Lower leg skin (tissue), 4 donors: Measurements from ENCODE around the gene DISC1. TPM values are rescaled to one million over a fixed set of nuclear protein-coding genes. Genes with fewer than 3 reads are reported as not detected.
"Not testable (repeated sequence)": the region's sequence is repeated elsewhere in the genome, so short reads cannot be mapped to it uniquely, and the experiment has no call there.

Source experiments
- DNase-seq, 2 donors: peaks; one replicate each; pipeline ENCODE4 v3.0.0-alpha.2; 2019; ENCODE audit warnings: low spot score in 2 of 2
- H3K4me3 ChIP-seq: fragments of 200-600 bp; sonication (generic); 2 replicates; pipeline ENCODE4 v1.5.1; 2017; ENCODE audit warnings: mild to moderate bottlenecking, low read depth; ENCODE audit not compliant: poor library complexity, severe bottlenecking
- CTCF ChIP-seq, 3 donors: fragments of 450-650 bp; IDR thresholded peaks; one replicate each; pipeline ENCODE4 v1.5.1; 2016; ENCODE audit warnings: antibody characterized with exemption in 3 of 3, mild to moderate bottlenecking in 3 of 3, moderate library complexity in 2 of 3
- POLR2A ChIP-seq, 2 donors: fragments of 450-650 bp; IDR thresholded peaks; one replicate each; pipeline ENCODE4 v1.6.1; 2016 to 2017; ENCODE audit warnings: antibody characterized with exemption in 2 of 2, mild to moderate bottlenecking in 1 of 2, moderate library complexity in 1 of 2
- WGBS, 2 donors: methylation state at CpG; one replicate each; pipeline ENCODE4 v1.1.5; 2018; 5-methylcytosine and 5-hydroxymethylcytosine counted together
- intact Hi-C: fragments of 100-400 bp; cut with DNase I; formaldehyde crosslinking; loops from one replicate; pipeline ENCODE4 v1.15.0; 2023; ENCODE audit warnings: low total_unique reads
- total RNA-seq, 4 donors: library from RNA; depleted of rRNA; stranded (reverse); fragments of >200 nt; gene quantifications; one replicate each; pipeline ENCODE4 v1.1.0, GENCODE V29; 2016

DISC1 gene
- total RNA-seq, 4 donors from 2014 or later, result 1.6 to 7.4 (median 3.5) TPM

- WGBS, 2 donors, result 70 to 78% methylated on average over 6 of the region's 6 CpGs
- intact Hi-C loops, result no loop called here
- no peak overlapping the region for H3K4me3 ChIP-seq
- TF ChIP-seq CTCF (IDR thresholded peaks at IDR 0.05) (no peak), POLR2A (IDR thresholded peaks at IDR 0.05) (no peak)
- DNase-seq, result no peak
Observed at GRCh38 chr1:231634323-231635013, 7.9 kb downstream of the DISC1 start.

- WGBS, 2 donors, result 51 to 54% methylated on average over 4 of the region's 4 CpGs
- no peak overlapping the region for H3K4me3 ChIP-seq
- intact Hi-C loops, result no loop called here
- TF ChIP-seq CTCF (IDR thresholded peaks at IDR 0.05) (no peak), POLR2A (IDR thresholded peaks at IDR 0.05) (no peak)
- DNase-seq, result no peak
Observed at GRCh38 chr1:231636157-231636556, 9.6 kb downstream of the DISC1 start.

GRCh38 chr1:231636922-231637321 is 10.3 kb downstream of the DISC1 start:
- WGBS, 2 donors, result 97 to 100% methylated on average over 2 of the region's 2 CpGs
- H3K4me3 ChIP-seq, DNase-seq, intact Hi-C loops: not testable (repeated sequence)

GRCh38 chr1:231638647-231639046 is 12.1 kb downstream of the DISC1 start:
- 93 to 94% methylated on average over 1 of the region's 1 CpG for WGBS, 2 donors
- DNase-seq, result no peak
- TF ChIP-seq POLR2A (IDR thresholded peaks at IDR 0.05), result no peak
- no peak for TF ChIP-seq CTCF (IDR thresholded peaks at IDR 0.05)
- intact Hi-C loops, result no loop called here
- H3K4me3 ChIP-seq, result no peak overlapping the region

- intact Hi-C loops, result no loop called here
Observed at GRCh38 chr1:231639819-231640218, 13.2 kb downstream of the DISC1 start.

GRCh38 chr1:231641444-231641843 is 14.9 kb downstream of the DISC1 start:
- H3K4me3 ChIP-seq, DNase-seq, intact Hi-C loops: not testable (repeated sequence)
- WGBS, 2 donors, result 92 to 95% methylated on average over 9 of the region's 9 CpGs

More at GRCh38 chr1:231639819-231640218, 13.2 kb downstream of the DISC1 start:
- WGBS, 2 donors, result 53 to 68% methylated on average over 1 of the region's 1 CpG
- TF ChIP-seq CTCF (IDR thresholded peaks at IDR 0.05) (no peak), POLR2A (IDR thresholded peaks at IDR 0.05) (no peak)
- no peak for DNase-seq
- H3K4me3 ChIP-seq, result no peak overlapping the region

GRCh38 chr1:231642061-231642460 is 15.5 kb downstream of the DISC1 start:
- H3K4me3 ChIP-seq, intact Hi-C loops, DNase-seq: not testable (repeated sequence)
- 97 to 98% methylated on average over 23 to 32 of the region's 36 CpGs for WGBS, 2 donors
